GM23338 (cell line): Measurements from ENCODE around the gene SP140L. TPM values are rescaled to one million over a fixed set of nuclear protein-coding genes. Genes with fewer than 3 reads are reported as not detected.

Experiments
- ATAC-seq: fragments of 200-7000 bp; cut with Tn5 transposase; 3 replicates; pipeline ENCODE4 v1.9.1; 2020
- DNase-seq: peaks from one replicate; pipeline ENCODE4 v3.0.0-alpha.2; 2015; ENCODE audit warnings: low spot score
- H2AFZ ChIP-seq: fragments of 200-600 bp; sonication (generic); 2 replicates; pipeline ENCODE4 v1.8.0; 2016; ENCODE audit warnings: antibody characterized with exemption, mild to moderate bottlenecking, moderate library complexity
- H3F3A ChIP-seq: fragments of 200-600 bp; sonication (generic); replicated peaks from 2 replicates; pipeline ENCODE4 v1.8.0; 2017; ENCODE audit warnings: antibody characterized with exemption, mixed run types, low read depth
- H3K27ac ChIP-seq: fragments of 200-600 bp; sonication (generic); 2 replicates; pipeline ENCODE4 v1.6.1; 2016; ENCODE audit warnings: low read depth
- H3K27me3 ChIP-seq: fragments of 200-600 bp; sonication (generic); 2 replicates; pipeline ENCODE4 v1.8.0; 2016; ENCODE audit warnings: mild to moderate bottlenecking, mixed run types, moderate library complexity; ENCODE audit not compliant: insufficient read depth
- H3K36me3 ChIP-seq: fragments of 200-600 bp; sonication (generic); 2 replicates; pipeline ENCODE4 v1.8.0; 2016; ENCODE audit warnings: mild to moderate bottlenecking; ENCODE audit not compliant: insufficient read depth
- H3K4me1 ChIP-seq: fragments of 200-600 bp; sonication (generic); 2 replicates; pipeline ENCODE4 v1.8.0; 2016; ENCODE audit warnings: mild to moderate bottlenecking, moderate library complexity; ENCODE audit not compliant: insufficient read depth
- H3K4me2 ChIP-seq: fragments of 200-600 bp; sonication (generic); 2 replicates; pipeline ENCODE4 v1.7.1; 2017; ENCODE audit warnings: mixed run types
- H3K4me3 ChIP-seq: fragments of 200-600 bp; sonication (generic); 2 replicates; pipeline ENCODE4 v1.6.1; 2016; ENCODE audit warnings: mixed run types
- H3K79me2 ChIP-seq: fragments of 200-600 bp; sonication (generic); replicated peaks from 2 replicates; pipeline ENCODE4 v1.8.0; 2017; ENCODE audit warnings: mild to moderate bottlenecking; ENCODE audit not compliant: insufficient read depth
- H3K9me2 ChIP-seq: fragments of 200-600 bp; sonication (generic); 2 replicates; pipeline ENCODE4 v1.8.0; 2017; ENCODE audit not compliant: insufficient read depth
- H4K20me1 ChIP-seq: fragments of 200-600 bp; sonication (generic); replicated peaks from 2 replicates; pipeline ENCODE4 v1.8.0; 2017; ENCODE audit warnings: mild to moderate bottlenecking; ENCODE audit not compliant: insufficient read depth
- H3K27ac Mint-ChIP-seq: 2 replicates; pipeline ENCODE4 v1.8.0; 2020; ENCODE audit warnings: inconsistent platforms, mild to moderate bottlenecking, moderate library complexity, mixed read lengths
- H3K27me3 Mint-ChIP-seq: 3 replicates; pipeline ENCODE4 v1.8.0; 2022; ENCODE audit warnings: low read depth, mild to moderate bottlenecking, moderate library complexity, mixed read lengths, inconsistent platforms; ENCODE audit not compliant: insufficient read depth, poor library complexity
- H3K36me3 Mint-ChIP-seq: 3 replicates; pipeline ENCODE4 v1.8.0; 2021; ENCODE audit warnings: low read depth, mild to moderate bottlenecking, inconsistent platforms, moderate library complexity, mixed read lengths
- H3K4me1 Mint-ChIP-seq: 3 replicates; pipeline ENCODE4 v1.8.0; 2020; ENCODE audit warnings: mild to moderate bottlenecking, inconsistent platforms, mixed read lengths
- H3K4me3 Mint-ChIP-seq: 3 replicates; pipeline ENCODE4 v1.8.0; 2021; ENCODE audit warnings: moderate library complexity, mild to moderate bottlenecking, inconsistent platforms, mixed read lengths
- H3K9me3 Mint-ChIP-seq: 3 replicates; pipeline ENCODE4 v1.8.0; 2020; ENCODE audit warnings: moderate library complexity, mild to moderate bottlenecking, inconsistent platforms, mixed read lengths
- CREB1 ChIP-seq: fragments of 250-450 bp; sonication (Bioruptor Pico); IDR thresholded peaks from 2 replicates; pipeline ENCODE4 v1.5.0; 2020; ENCODE audit warnings: low read depth, mild to moderate bottlenecking, moderate library complexity
- CTCF ChIP-seq, 2 experiments: fragments of 200-600 bp in 1 of 2; sonication (generic) in 1 of 2; conservative IDR thresholded peaks; 2 replicates each; pipeline versions ENCODE4 v1.5.1 to v1.6.1; 2016 to 2017; ENCODE audit warnings: antibody characterized with exemption in 2 of 2, low read depth in 2 of 2, mild to moderate bottlenecking in 2 of 2, moderate library complexity in 1 of 2
- NANOG ChIP-seq: IDR thresholded peaks from 2 replicates; pipeline ENCODE4 v1.6.1; 2016; ENCODE audit warnings: antibody characterized with exemption, borderline replicate concordance
- POLR2AphosphoS5 ChIP-seq: IDR thresholded peaks from 2 replicates; pipeline ENCODE4 v1.6.1; 2016; ENCODE audit warnings: antibody characterized with exemption, low read depth
- STAT1 ChIP-seq: IDR thresholded peaks from one replicate; pipeline ENCODE4 v1.6.1; 2016; ENCODE audit warnings: antibody characterized with exemption; ENCODE audit not compliant: unreplicated experiment
- ZNF114 ChIP-seq: fragments of 250-450 bp; sonication (Bioruptor Pico); IDR thresholded peaks from 2 replicates; pipeline ENCODE4 v1.5.0; 2020; ENCODE audit warnings: mild to moderate bottlenecking, moderate library complexity
- ZNF462 ChIP-seq: fragments of 250-450 bp; sonication (Bioruptor Pico); IDR thresholded peaks from 2 replicates; pipeline ENCODE4 v1.5.0; 2020; ENCODE audit warnings: mild to moderate bottlenecking, moderate library complexity
- polyA plus RNA-seq: library from polyadenylated mRNA; unstranded; fragments of >200 nt; fragmentation: Nextera tagmentation; extraction: Ambion mirVana; gene quantifications from 2 replicates; pipeline ENCODE4 v1.2.1, GENCODE V29; 2016
- total RNA-seq: library from RNA; depleted of rRNA; stranded (reverse); fragments of >200 nt; shearing (Covaris generic); gene quantifications from 2 replicates; pipeline ENCODE4 v1.2.3, GENCODE V29; 2014

The SP140L gene
- total and polyA plus RNA-seq, 2 experiments from 2014 or later: 1.3 to 1.7 TPM

GRCh38 chr2:230414302-230414701 is 87.3 kb downstream of the SP140L start (continued):
- TF ChIP-seq ZNF462 (CRISPR knock-in tag): no peak

- peak within 1 kb of the TSS; percentile 90 for H2AFZ ChIP-seq
- H3K79me2 ChIP-seq: no peaks in the 10 kb centered on the region
- H3K4me1 Mint-ChIP-seq: peaks cover 7% of the 10 kb centered on the region; the same call in 2 of the 3 replicates
- H3K27me3 ChIP-seq: peaks cover 11% of the 10 kb centered on the region
- H3K4me3 Mint-ChIP-seq: no peak within 1 kb of the TSS
- H3K4me1 ChIP-seq: no peaks in the 10 kb centered on the region
- H3K36me3 Mint-ChIP-seq: no peaks in the 10 kb centered on the region
- no peaks in the 10 kb centered on the region; the same call in 2 of the 3 replicates for H3K9me3 Mint-ChIP-seq
- H4K20me1 ChIP-seq: no peaks in the 10 kb centered on the region
- DNase-seq (peak; percentile 33), ATAC-seq (peak; percentile 13; the same call in 2 of the 3 replicates)
- H3K4me3 ChIP-seq: no peak within 1 kb of the TSS
- no peaks in the 10 kb centered on the region for H3K36me3 ChIP-seq
- H3F3A ChIP-seq: no peaks in the 10 kb centered on the region
- H3K27ac ChIP-seq: no peak within 1 kb of the TSS
- no peak within 1 kb of the TSS for H3K27ac Mint-ChIP-seq
- peaks cover 21% of the 10 kb centered on the region for H3K27me3 Mint-ChIP-seq
- no peak within 1 kb of the TSS for H3K4me2 ChIP-seq
- H3K9me2 ChIP-seq: no peaks in the 10 kb centered on the region; the same call in 1 of the 2 replicates
- TF ChIP-seq POLR2AphosphoS5 (no peak), NANOG (no peak), STAT1 (no peak), ZNF462 (CRISPR knock-in tag) (no peak), ZNF114 (CRISPR knock-in tag) (no peak), CTCF (conservative IDR thresholded peaks at IDR 0.05; ENCODE audit: low read depth in 2 of 2) (no peak), CREB1 (no peak)
These were observed 89.2 kb downstream of the SP140L start, which contains the start of gene SP100 for GRCh38 chr2:230416061-230416721. SP100 (plus strand) TSS chr2:230416201; CDS start chr2:230416297, 96 bp downstream.
